Non-pigmented ciliary epithelial cell (primary cell): ENCODE measurements around the gene COL27A1.
A peak's percentile ranks its signal among the peaks of the same experiment; 100 is the strongest.
"Not testable (repeated sequence)": the region's sequence is repeated elsewhere in the genome, so short reads cannot be mapped to it uniquely, and the experiment has no call there.

Source experiments
- DNase-seq: peaks from one replicate; pipeline ENCODE4 v3.0.0-alpha.2; 2010; ENCODE audit warnings: low read depth

Gene COL27A1

DNA sequence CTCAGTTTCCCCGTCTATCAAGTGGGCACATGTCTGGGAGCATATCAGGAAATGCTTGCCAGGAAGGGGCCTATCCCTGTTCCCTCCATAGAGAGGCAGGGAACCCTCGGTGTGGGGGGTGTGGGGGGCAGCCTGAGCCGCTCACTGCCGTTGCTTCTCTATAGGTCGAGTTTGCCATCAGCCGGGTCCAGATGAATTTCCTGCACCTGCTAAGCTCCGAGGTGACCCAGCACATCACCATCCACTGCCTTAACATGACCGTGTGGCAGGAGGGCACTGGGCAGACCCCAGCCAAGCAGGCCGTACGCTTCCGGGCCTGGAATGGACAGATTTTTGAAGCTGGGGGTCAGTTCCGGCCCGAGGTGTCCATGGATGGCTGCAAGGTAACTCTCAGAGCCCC is 153.8 kb downstream of the COL27A1 start:
- DNase-seq = no peak

DNA sequence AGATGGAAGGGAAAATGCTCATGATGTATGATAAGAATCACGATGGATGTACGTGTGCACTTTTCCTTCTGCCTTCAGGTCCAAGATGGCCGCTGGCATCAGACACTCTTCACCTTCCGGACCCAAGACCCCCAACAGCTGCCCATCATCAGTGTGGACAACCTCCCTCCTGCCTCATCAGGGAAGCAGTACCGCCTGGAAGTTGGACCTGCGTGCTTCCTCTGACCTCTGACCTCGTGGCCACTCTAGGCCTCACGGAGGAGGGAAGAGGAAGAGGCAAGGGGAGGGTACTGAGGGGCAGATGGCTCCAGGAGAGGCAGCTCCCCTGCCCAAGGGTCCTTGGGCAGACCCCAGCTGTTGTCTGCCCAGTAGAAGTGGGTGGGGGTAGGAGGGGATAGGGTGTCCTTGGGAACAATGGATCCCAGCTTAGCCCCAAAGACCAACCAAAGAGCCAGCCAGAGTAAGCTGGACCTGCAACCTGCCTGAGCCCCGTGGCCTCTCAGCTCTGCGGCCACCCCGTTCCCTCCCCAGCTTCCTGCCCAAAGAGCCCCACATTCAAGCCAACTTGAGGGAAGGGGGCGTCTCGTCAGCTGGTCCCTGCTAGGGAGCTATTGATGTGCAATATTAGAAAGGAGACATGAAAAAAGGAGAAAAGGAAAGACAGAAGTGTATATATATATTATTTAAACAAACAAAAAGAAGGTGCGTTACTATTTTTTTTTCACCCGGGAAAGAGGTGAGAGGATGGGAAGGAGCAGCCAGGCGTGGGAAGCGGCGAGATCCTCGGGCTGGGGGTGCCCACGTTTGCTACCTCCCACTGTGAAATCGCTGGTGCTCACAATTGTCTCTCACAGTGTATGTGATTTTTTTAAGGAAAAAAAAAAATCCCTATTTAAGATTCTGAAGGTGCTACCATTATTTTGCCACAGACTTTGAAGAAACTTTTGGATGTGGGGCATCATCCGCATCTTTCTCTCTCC is 155.4 kb downstream of the COL27A1 start:
- DNase-seq = no peak

DNA sequence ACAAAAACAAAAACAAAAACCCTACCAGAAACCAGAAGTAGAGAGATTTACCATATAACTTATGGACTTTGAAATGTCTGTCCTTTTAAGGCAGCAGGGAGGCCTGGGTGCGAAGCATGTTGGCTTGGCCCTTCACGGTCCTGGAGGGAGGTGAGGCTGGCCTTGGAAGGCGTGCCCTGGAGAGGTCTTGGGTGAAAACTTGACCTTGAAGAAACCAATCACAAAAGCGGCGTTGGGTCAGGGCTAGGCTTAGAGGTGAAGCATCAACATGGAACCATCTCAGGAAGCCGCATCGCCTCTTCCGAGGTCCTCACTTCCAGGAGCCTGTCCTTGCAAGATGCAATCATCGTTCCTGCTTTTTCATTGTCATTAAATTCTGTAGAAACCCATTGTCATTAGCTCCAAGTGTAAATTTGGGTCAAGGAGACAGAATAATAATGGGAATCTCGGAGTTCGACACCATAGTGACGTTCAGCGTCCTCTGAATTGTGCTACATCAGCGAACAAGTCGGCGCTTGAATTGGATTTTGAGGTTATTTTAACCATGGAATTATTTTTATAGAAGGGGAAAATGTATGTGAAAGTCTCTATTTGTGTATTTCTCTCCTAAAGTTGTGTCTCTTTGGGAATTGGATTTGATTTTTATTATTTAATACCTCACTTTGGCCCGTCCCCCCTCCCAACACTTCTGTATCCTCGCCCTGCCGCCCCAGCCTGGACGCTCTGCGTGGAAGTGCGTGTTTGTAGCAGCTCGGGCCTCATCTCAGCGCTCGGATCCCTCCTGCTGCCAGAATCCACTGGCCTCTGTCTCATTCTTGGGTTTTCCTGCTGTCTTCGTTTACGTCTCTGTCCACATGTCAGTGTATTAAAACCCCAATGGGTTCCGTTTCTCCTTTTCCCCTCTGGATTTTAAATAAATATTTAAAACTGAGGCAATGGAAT is 156.5 kb downstream of the COL27A1 start:
- no peak for DNase-seq

DNA sequence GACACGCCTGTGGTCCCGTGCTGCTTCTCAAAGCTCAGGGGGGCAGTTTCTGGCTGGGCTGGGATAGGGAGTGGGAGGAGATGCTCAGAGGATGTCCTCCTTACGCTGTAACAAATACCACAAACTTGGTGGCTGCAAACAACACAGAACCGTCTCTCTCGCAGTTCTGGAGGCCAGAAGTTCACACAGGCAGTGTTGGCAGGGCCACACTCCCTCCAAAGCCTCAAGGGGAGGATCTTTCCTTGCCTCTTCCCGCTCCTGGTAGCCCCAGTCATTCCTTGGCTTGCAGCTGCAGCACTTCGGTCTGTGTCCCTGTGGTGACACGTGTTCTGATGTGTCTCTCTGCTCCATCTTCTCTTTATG is 157.2 kb downstream of the COL27A1 start:
- no peak for DNase-seq

DNA sequence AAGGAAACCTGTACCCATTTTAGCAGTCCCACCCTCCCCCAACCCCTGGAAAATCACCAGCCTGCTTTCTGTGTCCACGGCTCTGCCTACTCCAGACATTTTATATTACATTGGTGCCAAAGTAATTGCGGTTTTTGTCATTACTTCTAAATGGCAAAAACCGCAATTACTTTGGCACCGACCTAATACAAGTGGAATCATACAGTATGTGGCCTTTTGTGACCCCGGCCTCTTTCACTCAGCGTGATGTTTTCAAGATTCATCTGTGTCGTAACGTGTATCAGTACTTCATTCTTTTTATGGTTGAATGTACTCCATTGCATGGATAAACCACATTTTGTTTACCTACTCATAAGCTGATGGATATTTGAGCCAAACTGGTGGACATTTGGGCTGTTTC is 157.8 kb downstream of the COL27A1 start:
- no peak for DNase-seq

DNA sequence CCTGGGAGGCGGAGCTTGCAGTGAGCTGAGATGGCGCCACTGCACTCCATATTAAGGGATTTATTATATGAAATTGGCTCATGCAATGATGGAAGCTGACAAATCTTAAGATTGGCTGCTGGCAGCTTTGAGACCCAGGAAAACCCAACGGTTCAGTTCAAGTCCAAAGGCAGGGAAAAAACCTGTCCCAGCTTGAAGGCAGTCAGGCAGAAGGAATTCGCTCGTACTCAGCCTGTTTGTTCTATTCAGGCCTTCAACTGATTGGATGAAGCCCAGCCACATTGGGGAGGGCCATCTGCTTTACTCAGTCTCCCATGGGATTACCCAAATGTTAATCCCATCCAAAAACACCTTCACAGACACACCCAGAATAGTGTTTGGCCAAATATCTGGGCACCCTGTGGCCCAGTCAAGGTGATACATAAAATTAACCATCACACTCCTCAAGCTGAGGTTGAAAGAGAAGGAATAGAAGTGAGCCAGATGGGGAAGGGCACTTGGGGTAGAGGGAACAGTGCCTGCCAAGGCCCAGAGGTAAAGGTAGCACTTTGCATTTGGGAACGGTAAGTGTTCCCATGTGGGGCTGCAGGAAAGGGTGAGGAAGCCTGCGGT is 159.0 kb downstream of the COL27A1 start:
- DNase-seq = no peak

DNA sequence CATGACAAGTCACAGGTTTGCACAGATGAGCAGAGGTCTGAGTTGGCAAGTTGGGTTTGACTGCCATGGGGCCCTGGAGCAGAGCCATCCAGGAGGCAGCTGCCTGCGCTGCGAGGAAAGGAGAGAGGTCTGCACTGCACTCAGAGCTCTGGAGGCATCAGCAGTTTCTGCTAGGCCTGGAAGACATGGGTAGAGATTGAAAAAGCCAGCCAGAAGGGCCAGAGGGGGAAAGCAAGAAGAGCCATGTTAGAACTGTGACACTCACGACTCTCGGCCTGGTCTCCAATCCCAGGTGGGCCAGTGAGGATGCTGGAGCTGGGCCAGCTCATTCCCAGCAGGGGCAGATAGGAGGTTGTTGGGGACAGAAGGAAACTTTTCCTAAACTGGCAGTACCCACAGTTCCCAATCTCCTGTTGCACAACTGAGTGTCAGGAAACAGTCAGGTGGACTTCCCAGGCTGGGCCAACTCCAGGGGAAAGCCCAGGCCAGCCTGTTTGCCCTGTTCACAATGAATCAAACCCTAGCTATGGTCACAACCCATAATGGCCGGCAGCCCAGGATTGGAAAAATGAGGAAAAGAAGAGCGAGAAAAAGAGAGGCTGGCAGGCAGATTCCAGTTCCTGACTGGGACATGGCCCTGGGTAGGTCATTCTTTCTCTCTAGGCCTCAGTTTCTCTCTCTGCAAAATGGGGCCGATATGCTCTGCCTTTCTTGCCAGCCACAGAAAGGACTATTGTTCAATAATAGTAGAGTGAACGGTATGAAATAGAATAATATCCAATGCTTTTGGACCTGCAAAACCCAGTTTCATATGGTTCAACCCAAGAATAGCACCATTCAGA is 159.8 kb downstream of the COL27A1 start:
- no peak for DNase-seq

DNA sequence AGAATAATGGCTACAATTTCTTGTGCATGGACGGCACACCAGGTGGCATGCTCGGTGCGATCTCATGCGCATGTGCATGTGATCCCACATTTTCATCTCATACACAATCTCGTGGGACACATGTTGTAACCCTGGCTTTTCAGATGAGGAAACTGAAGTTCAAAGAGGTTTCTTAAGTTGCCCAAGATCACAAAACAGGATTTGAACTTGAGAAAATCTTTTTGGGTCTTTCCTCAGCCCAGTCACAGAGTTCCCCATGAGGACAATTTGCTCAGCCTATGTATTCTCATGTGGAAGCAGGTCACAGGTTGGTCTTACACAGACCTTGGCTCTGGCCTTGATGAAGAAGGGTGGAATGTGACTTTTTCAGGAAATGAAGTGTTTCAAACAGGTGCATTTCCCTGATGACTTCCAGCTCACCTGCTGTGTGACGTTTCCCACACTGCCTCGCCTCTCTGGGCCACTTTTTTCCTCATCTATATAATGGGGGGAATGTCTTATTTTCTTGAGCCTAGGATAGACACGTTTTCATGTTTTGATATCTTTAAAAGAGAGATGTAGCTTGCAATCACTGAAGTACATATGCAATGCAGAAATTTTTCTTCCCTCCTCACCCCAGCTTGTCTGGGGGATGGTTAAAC is 160.5 kb downstream of the COL27A1 start:
- no peak for DNase-seq

DNA sequence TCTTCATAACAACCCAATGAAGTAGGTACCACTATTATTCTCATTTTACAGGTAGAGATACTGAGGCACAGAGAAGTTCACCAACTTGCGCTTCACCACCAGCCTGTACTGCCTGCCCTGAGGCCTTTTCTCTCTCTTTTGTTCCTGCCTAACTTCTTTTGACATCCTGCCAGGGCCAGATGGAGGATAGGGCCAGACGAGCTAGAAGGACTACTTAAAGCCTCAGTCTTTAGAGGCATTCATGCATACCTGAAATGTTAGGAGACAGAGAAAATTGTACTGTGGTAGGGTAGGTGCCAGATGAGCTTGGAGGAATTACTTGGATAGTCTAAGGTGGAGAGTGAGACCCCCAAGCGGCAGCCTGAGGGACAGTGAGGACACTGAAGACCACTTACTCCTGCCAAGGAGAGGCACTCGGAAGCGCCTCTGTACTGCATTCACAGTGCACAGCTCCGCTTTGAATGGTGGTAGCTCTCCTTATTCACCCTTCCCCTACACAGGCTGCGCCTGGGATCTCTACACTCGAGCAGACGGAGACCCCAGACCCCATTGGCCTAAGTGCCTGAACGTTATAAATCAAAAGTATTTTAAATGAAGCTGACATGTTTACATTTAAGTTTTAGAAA is 161.4 kb downstream of the COL27A1 start:
- DNase-seq = no peak

DNA sequence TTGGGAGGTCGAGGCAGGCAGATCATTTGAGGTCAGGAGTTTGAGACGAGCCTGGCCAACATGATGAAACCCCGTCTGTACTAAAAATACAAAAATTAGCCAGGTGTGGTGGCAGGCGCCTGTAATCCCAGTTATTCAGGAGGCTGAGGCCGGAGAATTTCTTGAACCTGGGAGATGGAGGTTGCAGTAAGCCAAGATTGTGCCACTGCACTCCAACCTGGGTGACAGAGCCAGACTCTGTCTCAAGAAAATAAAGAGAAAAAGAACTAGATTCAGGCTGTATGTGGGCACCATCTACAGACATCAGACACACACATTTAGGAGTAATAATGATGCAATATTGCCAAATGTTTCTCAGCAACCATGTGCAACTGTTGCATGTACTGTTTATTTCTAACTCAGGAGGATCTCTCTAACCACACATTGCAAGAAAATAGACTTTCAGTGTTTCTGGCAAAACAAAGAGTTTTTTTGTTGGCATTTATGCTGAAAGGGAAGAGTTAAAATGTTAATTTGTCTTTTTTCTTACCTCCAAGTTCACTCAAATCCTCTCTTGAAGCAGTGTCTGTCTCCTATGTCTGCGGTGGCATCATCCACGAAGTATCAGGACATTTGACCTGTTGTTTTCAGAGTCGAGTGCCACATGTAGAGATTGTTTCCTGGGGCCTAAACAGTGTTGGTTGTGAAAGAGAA is 162.5 kb downstream of the COL27A1 start:
- DNase-seq = no peak

DNA sequence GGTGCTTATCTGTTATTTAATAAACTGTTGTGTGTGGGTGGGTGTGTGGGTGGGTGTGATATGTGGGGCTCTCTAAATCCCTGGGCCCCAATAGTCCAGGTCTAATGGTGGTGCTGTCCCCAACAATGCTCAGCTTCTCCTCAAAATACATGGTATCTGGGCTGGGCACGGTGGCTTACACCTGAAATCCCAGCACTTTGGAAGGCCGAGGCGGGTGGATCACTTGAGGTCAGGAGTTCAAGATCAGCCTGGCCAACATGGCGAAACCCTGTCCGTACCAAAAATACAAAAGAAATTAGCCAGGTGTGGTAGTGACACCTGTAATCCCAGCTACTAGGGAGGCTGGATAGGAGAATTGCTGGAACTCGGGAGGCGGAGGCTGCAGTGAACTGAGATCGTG is 163.1 kb downstream of the COL27A1 start:
- DNase-seq = no peak

DNA sequence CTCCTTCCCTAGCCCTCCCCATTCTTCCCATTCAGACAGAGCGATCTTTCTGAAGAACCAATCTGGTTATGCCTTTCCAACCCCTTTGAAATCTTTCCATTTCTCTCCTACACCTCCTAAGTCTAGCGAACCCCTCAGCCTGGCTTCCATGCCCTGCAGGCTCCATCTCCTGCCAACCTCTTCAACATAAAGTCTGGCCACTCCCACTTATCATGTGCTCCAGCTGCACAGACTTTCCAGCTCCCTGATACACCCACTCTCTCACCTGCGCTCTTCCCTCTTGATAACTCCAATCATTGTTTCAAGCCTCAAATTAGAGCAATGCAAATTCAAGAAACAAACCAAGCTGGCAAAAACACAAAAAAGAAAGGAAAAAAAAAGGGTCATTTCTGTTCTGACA is 163.8 kb downstream of the COL27A1 start:
- no peak for DNase-seq

DNA sequence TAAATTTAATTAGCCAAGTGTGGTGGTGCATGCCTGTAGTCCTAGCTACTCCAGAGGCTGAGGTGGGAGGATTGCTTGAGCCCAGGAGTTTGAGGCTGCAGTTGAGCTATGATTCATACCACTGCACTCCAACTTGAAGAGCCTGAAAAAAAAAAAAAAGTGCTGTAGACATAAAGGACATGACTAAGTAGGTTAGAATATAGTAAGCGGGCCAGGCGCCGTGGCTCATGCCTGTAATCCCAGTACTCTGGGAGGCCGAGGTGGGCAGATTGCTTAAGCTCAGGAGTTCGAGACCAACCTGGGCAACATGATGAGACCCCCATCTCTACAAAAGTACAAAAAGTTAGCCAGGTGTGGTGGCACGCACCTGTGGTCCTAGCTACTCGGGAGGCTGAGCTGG is 165.4 kb downstream of the COL27A1 start:
- DNase-seq = peak; percentile 42

DNA sequence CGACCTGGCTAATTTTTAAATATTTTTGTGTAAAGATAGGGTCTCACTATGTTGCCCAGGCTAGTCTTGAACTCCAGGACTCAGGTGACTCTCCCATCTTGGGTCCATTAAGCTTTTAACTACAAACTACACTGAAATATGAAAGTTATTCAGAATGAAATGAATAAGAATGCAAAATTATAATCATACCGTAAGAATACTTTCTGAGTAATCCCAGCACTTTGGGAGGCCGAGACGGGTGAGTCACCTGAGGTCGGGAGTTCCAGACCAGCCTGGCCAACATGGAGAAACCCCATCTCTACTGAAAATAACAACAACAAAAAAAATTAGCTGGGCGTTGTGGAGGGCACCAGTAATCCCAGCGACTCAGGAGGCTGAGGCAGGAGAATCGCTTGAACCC is 166.4 kb downstream of the COL27A1 start:
- no peak for DNase-seq

DNA sequence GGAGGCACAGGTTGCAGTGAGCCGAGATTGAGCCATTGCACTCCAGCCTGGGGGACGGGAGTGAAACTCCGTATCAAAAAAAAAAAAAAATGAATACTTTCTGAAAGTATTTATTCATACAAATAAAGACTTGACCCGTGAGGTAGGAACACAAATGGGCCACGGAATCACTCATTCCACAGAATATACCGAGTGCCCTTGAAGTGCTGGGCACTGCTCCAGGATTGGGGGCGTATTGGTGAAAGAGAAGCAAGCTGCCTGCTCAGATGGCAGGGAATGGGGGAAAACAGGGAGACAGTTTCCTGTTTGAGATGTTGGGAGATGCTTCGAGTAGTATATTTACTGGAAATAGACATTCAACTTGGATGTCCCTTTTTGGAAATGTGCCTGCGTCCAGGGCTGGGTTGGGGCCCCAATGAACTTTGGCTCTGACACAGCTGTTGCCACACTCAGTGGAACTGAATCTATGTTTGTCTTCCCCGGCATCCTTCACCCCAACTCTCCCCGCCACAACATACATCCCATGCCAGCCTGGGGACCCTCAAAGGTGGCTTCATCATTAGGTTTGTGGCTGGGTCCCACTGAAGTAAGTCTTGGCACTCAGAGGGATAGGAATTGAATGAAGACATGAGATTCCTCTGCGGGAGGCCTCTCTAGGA is 167.0 kb downstream of the COL27A1 start:
- not testable (repeated sequence) for DNase-seq

DNA sequence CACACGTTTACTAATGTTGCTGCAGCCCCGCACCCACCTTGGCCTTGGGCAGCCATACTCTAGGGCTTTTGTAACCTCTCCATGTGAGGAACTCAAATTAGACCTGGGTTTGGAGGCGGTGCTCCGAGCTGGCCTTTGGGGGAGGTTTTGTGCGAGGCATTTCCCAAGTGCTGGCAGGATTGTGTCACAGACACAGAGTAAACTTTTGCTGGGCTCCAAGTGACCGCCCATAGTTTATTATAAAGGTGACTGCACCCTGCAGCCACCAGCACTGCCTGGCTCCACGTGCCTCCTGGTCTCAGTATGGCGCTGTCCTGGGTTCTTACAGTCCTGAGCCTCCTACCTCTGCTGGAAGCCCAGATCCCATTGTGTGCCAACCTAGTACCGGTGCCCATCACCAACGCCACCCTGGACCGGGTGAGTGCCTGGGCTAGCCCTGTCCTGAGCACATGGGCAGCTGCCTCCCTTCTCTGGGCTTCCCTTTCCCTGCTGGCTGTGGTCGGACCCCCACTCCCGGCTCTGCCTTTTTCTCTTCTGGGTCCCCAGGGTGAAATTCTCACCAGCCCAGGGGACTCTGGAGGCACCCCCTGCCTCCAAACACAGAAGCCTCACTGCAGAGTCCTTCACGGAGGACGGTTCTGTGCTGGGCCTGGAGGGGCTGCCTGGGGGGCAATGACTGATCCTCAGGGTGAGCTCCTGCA is 167.6 kb downstream of the COL27A1 start, which contains the start of gene ORM1:
ORM1 (plus strand) TSS at position 268 of the 701 bp plus-strand sequence; CDS start at position 304, 36 bp downstream.
- DNase-seq = not testable (repeated sequence)

DNA sequence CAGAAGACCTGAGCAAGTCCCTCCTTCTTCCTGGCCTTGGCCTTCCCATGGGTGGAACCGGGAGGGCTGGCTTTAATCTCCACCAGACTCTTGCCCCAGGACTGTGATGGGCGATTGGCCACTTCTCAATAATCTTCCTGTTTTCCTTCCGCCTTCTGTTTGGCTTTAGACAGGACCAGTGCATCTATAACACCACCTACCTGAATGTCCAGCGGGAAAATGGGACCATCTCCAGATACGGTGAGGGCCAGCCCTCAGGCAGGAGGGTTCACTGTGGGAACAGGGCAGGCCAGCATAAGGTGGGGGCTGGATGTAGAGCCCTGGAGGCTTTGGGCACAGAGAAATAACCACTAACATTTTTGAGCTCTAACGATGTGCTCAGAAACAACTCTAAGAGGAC is 168.5 kb downstream of the COL27A1 start:
- not testable (repeated sequence) for DNase-seq

DNA sequence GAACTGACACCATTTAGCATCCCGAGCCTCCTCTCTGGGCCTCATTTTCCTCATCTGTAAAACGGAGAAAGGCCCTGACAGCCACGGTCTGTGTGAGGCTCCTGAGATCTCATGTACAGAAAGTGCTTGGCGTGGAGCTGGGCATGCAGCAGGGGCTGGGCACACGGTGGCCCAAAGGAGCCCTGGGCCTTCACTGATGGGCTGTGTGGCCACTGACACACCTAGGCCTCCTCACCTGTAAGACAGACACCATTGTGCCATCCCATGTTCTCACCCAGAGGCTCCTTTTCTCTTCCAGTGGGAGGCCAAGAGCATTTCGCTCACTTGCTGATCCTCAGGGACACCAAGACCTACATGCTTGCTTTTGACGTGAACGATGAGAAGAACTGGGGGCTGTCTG is 169.2 kb downstream of the COL27A1 start:
- no peak for DNase-seq

DNA sequence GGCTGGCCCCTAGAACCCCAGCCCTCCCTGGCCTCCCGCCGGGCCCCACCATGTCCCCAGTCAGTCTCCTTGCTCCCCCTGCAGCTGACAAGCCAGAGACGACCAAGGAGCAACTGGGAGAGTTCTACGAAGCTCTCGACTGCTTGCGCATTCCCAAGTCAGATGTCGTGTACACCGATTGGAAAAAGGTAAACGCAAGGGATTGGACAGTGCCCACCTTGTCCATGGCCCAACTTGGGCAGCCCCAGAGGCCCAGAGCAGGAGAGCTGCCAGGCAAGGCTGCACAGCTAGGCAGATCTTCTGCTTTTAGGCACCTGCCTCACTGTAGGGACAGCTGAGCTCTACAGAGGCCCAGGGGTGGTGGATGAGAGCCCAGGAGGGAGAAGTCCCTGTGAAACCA is 169.6 kb downstream of the COL27A1 start:
- DNase-seq = not testable (repeated sequence)
